ENCODE data around the gene C22orf23.
A peak's percentile ranks its signal among the peaks of the same experiment; 100 is the strongest.

Gene C22orf23
- long read RNA-seq, donor 1, result 0 reads
- long read RNA-seq, donor 2, result 0 reads
- long read RNA-seq, donor 3, result 0 reads
- long read RNA-seq, donor 4, result 0 reads
- long read RNA-seq, donor 5, result 0 reads
- long read RNA-seq, donor 6, partial matches to known transcripts, result 21 of 22 reads
- long read RNA-seq, donor 6, other reads (novel, unspliced or antisense), result 0 of 22 reads
- long read RNA-seq, donor 7, partial matches to known transcripts, result 447 of 458 reads
- long read RNA-seq, donor 7, other reads (novel, unspliced or antisense), result 11 of 458 reads
- long read RNA-seq, donor 8, partial matches to known transcripts, result 67 of 246 reads
- long read RNA-seq, donor 8, other reads (novel, unspliced or antisense), result 179 of 246 reads

DNA sequence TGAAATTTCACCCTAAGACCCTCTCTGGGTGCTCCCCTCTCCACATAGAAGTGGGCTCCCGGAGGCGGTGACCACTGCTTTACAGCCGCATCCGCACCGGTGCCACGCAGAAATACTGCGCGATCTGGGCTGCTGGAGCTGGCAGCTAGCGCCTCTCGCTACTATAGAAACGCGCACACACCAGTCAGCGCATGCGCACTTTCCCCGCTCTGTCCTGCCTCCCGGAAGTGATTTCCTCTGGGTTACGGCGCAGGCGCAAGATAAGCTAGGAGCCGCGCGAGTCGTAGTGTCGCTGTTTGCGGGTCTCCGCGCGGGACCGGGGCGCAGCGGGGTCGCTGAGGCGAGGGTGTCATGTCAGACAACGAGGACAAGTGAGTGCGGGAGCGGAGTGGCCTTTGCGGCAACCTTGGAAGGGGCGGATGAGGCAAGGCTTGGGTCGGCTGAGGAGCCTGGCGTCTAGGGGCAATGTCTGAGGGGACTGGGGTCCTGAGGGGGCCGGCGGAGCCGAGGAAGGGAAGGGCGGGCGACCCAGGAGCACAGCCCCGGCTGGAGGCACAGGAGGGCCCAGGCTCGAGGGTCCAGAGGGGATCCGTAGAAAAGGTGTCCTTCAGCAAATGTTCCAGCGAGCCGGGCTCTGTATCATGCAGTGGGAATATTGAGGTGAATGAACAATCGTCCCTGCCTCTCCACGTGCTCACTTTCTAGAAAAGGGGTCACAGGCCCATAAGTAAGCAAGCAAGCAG is at the start of gene C22orf23, which contains the start of gene POLR2F:
Gene C22orf23 (minus strand): TSS at position 165 of the 743 bp plus-strand sequence. CDS start 452 bp downstream, outside the sequence.
Gene POLR2F (plus strand): TSS at position 263 of the 743 bp plus-strand sequence. CDS start 89 bp downstream, at position 352.
- DNase-seq, result peak; percentile 86

DNA sequence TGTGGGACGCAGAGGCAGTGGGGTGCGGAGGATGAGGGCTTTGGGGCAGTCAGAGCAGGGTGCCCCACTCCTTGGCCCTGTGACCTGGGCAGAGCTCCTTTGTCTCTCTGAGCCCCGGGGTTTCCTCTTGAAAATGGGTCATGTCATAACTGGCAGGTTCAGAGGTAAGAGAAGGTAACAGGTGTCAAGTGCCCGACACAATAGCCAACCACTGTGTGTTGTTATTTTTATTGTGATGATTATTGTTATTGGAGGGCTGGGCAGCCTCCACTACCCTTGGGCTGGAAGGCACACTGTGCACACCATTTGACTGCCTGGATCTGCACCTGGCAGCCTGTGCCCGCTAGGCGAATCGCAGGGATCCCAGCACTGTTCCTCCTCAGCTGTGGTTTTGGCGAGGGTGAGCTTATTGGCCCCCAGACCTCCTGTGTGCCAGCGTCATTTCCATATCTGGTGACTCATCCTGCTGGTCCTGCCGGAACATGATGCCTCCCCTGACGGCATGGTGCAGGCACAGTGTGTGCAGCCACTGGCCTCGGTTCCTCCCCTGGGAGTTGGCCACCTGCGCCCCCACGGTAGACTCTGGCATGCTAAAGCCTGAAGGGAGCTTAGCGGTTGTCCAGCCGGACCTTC is 46.4 kb upstream of the C22orf23 start:
- no peak for DNase-seq

DNA sequence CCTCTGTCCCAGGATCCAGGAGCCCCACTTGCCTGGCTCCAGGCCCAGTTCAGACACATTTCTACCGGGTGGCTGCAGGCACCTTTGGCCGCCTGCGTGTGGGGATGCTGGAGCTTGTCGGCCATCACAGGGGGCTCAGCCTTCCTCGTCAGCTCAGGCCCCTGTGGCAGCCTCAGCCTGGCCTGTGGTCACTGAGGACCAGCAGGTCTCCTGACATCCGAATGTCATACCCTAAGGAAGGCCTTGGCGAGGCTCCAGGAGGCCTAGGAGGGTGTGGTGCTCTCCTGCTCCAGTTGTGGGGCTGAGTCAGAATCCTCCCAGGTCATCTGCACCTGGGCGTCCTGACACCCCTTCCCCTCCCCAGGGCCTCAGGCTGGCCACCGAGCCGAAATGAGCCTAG is 45.8 kb upstream of the C22orf23 start:
- no peak for DNase-seq

DNA sequence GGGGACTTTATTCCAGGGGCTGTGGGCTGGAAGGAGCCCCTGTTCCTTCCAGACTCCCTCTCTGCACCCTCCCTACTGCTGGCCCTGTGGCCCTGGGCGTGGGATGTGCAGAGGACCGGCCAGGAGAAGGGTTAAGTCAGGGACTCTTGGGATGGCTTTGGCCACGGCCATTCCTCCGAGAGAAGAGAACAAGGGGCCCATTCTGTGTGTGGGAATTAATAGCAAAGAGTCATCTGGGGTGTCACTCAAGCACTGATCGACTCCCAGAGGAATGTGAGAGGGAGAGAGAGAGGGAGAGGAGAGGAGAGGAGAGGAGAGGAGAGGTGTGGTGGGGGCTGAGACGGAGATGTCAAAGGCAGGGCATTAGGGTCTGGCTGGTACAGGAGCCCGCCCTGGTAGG is 45.1 kb upstream of the C22orf23 start:
- DNase-seq, result no peak

DNA sequence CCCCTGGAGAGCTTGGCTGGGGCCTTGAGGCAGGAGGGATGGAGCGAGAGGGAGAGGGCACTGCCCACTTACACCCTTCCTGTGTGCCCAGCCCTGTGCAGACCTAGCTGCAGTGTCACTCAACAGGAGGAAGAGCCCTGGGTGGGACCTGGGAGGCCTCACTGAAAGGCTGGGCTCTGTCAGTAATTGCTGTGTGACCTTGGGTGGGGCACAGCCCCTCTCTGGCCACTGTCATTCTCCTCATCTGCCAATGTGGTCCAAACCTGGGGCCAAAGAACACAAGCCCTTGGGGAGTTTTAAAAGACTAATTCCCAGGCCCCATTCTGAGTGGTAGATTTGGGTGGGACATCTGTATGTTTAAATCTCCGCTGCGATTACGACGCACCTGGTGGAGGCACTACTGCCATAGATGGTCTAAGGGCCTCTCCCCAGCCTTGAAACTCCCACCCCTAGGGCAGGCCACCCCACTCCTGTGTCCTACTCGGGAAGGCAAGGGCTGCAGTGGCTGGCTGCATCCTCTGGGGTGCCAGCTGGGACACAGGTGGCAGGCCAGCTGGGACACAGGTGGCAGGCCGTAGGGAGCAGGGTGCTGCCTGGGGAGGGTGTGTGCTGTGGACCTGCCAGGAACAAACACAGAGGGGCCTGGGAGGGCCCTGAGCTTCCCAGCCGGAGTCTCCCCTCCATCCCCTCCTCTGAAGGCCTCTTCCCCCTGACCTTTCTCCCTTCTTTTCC is 43.3 kb upstream of the C22orf23 start:
- DNase-seq, result no peak

DNA sequence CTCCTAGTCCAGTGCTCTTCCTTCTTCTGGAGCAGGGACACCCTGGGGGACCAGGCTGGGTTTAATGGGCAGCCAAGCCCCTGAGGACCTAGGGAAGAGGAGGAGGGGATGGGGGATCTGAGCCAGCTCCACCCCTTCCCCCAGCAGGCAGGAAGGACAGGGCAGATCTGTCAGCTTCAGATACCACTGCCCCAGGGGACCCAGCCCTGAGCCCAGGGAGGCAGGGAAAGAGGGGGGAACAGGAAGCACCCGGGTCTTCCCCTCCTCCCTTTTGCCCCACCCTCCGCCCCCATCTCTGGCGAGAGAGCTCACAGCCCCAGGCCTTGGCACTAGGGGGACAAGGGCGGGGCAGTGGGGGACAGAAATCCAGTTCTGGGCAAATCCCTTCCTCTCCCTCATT is 42.7 kb upstream of the C22orf23 start:
- no peak for DNase-seq

DNA sequence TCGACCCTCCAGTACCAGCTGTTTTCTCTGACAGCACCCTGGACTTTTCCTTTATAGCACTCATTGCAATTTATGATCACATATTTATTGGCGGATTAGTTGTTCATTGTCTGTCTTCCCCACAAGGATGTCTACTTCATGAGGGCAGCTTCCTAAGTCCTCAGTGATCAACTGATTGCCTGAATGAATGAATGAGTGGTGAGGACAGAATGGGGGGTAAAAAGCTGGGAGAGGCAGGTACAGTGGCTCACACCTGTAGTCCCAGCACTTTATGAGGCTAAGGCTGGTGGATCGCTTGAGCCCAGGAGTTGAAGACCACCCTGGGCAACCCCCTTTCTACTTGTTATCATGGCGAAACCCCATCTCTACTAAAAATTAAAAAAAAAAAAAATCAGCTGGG is 42.1 kb upstream of the C22orf23 start:
- DNase-seq, result no peak

DNA sequence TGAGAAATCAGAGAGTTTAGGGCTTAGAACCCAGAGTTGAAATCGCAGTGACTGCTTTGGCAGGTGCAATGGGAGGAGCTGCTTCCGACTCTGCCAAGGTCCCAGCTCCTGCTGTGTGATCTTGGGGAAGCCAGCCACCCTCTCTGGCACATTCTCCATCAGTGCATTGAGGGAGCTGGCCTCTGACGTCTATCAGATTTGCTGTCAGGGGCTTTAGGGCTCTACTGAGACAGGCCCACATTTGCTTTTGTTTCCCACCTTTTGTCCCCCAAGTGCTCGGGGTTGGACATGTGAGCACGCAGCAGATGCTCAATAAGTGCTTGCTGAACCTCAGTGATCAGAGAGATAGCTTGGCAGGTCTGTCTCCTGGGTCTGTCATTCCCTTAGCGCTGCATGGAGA is 41.6 kb upstream of the C22orf23 start:
- no peak for DNase-seq

DNA sequence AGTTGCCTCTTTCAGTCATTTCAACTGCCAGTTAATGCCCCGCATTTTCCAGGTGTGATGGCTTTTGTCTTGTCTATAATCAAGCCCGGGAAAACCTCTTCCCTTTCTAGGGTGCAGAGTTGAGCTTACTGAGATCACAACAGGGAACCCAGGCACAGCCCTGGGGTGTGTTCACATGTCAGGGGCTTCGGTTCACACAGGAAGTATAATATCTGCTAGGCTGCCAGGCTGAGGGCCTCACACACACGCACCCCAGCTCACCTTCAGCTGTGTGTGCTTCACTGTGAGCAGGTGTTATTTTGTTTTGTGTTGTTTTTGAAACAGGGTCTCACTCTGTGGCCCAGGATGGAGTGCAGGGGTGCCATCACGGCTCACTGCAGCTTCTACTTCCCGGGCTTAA is 40.6 kb upstream of the C22orf23 start:
- no peak for DNase-seq

DNA sequence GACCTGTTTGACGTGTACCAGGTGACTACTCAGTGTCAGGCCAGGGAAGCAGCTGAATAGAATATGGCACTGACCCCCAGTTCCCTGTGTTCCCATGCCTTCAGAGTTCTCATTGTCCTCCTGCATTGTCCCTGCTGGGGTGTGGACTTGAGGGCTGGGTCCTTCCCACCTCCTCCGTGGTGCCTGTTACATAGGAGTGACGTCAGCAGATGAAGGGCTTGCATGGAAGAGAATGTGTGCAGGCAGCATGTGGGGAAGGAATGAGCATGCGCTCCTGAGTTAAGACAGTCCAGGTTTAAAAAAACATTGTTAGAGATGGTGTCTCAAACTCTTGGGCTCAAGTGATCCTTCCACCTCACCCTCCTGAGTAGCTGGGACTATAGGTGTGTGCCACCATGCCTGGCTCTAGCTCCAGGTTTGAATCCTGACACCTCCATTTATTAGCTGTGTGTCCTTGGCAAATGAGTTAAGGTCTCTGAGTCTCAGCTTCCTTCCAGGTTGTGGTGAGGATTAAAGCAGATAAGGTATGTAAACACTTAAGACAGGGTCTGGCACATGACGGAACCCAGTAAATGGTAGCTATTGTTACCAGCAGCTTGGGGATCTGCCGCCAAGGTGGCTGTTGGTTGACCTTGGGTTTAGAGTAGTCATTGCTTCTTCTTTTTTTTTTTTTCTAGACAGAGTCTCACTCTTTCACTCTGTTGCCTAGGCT is 38.5 kb upstream of the C22orf23 start:
- no peak for DNase-seq

DNA sequence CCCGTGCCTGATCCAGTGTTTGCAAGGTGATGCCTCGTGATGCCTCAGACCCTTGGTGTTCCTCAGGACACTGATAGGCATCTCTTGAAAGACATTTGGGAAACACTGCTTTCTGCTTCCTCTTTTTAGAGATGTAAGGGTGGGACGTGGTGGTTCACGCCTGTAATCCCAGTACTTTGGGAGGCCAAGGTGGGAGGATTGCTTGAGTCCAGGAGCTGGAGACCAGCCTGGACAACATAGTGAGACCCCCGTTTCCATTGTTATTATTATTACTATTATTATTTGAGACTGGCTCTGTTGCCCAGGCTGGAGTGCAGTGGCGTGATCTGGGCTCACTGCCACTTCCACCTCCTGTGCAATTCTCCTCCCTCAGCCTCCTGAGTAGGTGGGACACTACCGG is 37.5 kb upstream of the C22orf23 start:
- no peak for DNase-seq

DNA sequence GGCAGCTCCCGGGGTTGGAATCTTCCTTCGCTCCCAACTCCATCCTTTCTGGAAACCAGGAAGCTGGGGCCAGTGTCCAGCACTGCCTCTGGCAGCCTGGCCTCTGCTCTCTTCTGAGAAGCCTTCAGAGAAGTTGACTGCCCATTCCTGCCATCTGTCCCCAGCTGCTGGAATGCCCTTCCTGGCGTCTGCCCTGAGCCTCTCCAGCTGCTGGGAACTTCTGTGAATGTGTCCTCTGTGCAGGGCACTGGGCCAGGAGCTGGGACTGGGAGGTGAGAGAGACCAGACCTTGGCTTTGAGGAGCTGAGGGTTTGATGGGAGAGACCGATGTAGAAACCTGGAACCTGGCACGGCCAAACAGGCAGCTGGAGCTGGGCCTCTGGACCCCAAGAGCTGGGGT is 36.9 kb upstream of the C22orf23 start:
- DNase-seq, result no peak

DNA sequence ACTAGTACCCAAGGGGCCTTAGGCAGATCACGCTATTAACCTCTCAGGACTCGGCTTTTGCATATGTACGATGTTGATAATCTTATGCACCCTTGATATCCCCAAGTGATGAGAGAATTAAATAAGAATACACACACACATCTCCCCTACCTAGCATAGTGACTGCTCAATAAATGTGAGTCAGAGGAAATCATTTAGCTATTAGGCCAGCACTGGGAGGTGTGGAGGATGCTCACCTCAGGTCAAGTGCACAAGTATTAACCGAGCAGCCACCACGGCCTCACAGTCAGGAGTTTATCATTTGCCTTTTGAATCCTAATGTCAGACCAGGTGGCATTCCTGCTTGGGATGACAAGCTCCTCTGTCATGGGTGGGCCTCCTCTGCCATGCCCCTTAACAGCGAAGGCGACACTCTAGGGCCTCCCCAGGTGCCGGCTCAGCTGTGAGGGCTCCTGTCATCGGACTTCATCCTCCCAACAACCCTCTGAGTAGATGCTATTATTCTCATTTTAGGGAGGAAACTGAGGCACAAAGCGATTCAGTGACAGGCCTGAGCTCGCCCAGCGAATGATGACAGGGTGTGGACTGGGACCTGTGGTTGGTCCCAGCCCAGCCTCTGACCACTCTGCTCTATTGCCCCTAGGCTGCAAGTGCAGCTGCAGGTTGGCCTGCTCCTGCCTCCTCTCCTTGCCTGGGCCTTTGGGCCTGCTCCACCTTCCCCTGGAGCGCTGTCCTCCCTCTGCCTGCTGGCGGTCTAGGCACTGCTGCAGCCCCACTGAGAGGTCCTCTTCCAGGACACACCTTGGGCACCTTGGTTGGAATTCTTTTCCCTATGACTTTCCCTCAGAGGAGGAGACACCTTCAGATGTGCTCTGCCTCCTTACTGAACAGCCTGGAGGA is 36.0 kb upstream of the C22orf23 start:
- no peak for DNase-seq

DNA sequence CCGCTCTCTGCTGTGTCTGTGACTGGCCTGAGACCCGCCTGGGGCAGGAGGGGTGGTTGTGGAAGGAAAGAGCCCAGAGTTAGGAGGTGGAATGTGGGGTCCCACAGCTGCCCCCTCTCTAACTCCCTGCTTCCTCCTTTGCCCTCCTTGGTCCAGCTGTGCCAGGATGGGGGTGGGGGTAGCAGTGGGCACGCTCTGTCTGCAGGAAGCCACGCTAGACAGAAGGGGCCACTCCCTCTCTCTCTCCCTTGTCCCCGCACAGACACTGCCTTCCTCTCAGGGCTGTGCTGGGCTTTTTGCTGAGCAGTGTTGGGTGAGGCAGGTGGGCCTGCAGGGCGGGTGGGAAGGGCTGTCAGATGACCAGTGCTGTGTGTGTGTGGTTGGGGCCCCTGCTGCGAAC is 33.0 kb upstream of the C22orf23 start:
- no peak for DNase-seq

DNA sequence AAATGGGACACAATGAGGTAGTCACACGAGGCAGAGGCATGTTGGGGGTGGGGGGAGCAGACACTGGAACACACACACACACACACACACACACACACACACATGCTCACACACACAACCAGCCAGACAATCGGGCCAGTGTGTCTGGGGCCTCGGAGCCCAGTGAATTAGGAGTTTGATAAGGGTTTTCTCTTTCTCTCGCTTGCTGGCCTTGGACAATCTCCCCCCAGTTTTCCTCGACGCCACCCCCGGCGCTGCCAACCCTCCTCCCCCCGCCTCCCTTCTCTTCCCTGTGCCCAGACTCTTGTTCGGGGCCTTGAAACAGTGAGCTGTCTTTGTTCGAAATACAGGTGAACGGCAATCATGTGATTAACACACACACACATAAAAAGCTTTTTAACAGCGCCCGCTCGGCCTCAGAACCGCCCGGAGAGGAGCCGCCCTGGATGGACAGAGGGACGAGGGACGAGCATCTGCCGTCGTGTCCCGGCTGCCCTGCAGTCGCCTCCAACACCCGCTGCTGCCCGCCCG is 32.4 kb upstream of the C22orf23 start:
- DNase-seq, result no peak

DNA sequence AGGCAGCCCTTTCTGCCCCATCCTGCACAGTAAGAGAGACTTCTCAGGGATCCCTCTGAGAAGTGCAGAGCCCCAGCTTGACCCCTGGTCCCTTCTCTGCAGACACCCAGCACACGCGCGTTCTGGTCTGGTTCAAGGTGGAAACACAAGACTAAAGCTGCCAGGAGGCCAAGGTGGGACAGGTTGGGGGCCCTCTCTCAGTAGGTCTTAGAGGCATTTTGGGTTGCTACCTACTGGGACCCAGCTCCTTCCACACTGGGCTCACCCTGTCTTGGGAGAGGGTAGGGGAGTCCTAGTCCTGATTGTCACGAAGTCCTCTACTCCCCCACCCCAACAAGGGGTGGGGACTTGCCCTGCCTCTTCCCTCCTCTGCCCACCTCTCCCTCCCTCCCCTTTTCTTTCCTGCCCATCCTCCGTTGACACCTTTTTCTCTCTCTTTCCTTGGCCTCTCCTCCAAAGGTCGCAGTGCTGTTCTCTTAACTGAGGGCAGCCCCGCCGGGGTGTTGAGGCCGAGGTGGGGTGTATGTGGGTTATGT is 31.7 kb upstream of the C22orf23 start:
- no peak for DNase-seq

DNA sequence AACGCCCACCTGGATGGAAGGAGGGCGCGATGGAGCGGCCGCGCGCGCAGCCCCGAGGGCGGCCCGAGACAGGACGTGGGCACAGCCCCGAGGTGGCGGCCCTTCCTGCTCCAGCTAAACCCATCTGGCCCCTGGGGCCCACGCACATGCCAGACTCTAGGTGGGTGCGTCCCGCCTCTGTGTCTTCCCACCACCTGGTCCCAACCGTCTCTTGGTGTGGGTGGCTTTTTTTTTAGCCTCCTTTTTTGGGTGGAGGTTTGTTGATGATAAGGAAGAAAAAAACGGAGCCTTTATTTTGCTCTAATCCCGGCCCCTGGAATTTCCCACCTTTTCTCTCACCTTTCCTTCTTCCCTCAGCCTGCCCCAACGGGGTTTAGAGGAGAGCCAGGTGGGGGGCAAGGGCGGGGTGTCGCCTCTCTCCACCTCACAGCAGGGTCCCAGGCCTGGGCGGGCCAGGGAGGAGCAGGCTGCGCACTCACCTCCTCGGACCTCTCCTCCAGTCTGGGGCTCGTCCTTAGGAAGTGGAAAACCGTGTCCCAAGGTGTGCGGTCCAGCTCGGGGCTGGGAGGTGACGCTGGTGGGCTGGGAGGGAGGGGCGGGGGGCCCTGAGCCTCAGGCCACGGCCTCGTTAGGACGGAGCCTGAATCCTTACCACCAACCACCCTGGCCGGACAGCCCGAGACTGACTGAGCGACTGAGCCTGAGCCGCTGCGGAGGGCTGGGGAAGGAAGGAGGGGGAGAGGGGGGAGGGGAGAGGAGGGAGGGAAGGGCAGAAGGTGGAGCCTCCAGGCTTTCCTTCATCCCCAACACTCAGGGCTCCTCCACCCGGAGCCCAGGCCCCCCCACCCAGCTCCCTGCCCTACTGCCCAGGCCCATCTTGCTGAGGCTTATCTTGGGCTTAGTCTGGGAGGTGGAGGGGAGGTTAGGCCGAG is 30.7 kb upstream of the C22orf23 start, which contains the start of gene SOX10:
Gene SOX10 (minus strand): TSS at position 696 of the 932 bp plus-strand sequence. CDS start 771 bp downstream, outside the sequence.
- DNase-seq, result no peak

DNA sequence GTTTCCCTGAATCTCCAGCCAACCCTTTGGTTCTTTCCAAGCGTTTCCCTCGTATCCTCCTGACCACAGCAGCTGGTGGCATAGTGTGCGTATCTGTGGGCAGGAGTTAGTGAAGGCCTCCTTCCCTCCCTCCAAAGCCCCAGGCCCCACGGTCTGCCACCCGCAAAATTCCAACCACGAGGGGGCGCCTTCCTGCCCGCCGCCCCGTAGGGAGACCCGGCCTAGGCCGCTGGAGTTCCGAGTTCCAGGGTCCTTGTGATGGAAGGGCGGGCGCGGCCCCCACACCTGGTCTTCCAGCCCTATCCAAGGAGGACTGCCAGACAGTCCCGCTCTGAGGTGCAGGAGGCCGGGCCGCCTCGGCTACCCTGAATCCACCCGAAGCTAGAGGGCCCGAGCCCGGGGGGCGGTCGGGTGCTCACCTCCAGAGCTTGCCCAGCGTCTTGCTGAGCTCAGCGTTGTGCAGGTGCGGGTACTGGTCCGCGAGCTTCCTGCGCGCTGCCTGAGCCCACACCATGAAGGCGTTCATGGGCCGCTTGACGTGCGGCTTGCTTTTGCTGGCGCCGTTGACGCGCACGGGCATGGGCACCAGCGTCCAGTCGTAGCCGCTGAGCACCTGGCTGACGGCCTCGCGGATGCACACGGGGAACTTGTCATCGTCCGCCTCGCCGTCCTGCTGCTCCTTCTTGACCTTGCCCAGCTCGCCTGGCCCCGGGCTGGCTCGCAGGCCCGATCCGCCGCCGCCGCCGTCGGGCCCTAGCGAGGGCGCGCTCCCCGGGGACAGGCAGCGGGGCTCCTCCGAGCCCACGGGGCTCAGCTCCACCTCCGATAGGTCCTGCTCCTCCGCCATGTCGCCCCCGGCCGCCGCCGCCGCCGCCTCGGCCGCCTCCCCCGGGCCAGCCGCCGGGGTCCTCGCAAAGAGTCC is 29.8 kb upstream of the C22orf23 start:
- peak; percentile 54 for DNase-seq
